H1 (cell line): ENCODE data around the gene TRABD2B. TPM values are rescaled to one million over a fixed set of nuclear protein-coding genes. Genes with fewer than 3 reads are reported as not detected.

ENCODE experiments used
- CTCF ChIA-PET: fragments of 300-600 bp; sonication (Branson Sonifier 250); formaldehyde crosslinking; loops from one replicate; lab custom pipeline; 2021; ENCODE audit not compliant: partially characterized antibody; lab: Charles Lee
- POLR2A ChIA-PET: fragments of 300-600 bp; sonication (Branson Sonifier 250); formaldehyde crosslinking; loops from one replicate; lab custom pipeline; 2021; ENCODE audit warnings: inconsistent platforms; ENCODE audit not compliant: partially characterized antibody; lab: Charles Lee
- DNase-seq, 2 experiments: peaks; one replicate each; pipeline versions ENCODE4 v3.0.0 to v3.0.0-alpha.2; 2010 to 2022; ENCODE audit warnings: low spot score in 2 of 2, low read depth in 1 of 2, mixed read lengths in 1 of 2
- FAIRE-seq: peaks from 2 replicates; lab custom pipeline; 2011; peaks lifted over from hg19 to GRCh38; lab: Jason Lieb, UNC
- H2AFZ ChIP-seq: 2 replicates; pipeline ENCODE4 v1.8.1; 2012; ENCODE audit warnings: low read length, inconsistent platforms
- H2AK5ac ChIP-seq: 2 replicates; pipeline ENCODE4 v1.6.1; 2013; ENCODE audit warnings: low read depth, low read length
- H2BK120ac ChIP-seq: replicated peaks from 2 replicates; pipeline ENCODE3; 2013; ENCODE audit warnings: low read depth, low read length, inconsistent platforms
- H2BK12ac ChIP-seq: 2 replicates; pipeline ENCODE4 v1.6.1; 2013; ENCODE audit warnings: low read depth, low read length
- H2BK15ac ChIP-seq: 2 replicates; pipeline ENCODE4 v1.6.1; 2013; ENCODE audit warnings: low read length
- H2BK20ac ChIP-seq: 2 replicates; pipeline ENCODE4 v1.6.1; 2013; ENCODE audit warnings: low read length
- H2BK5ac ChIP-seq: 2 replicates; pipeline ENCODE4 v1.6.1; 2013; ENCODE audit warnings: low read depth, low read length
- H3K14ac ChIP-seq: 2 replicates; pipeline ENCODE4 v1.6.1; 2013; ENCODE audit warnings: inconsistent platforms; ENCODE audit not compliant: insufficient read length
- H3K18ac ChIP-seq: 2 replicates; pipeline ENCODE4 v1.6.1; 2013; ENCODE audit warnings: low read length; ENCODE audit errors: extremely low read depth
- H3K23ac ChIP-seq: 2 replicates; pipeline ENCODE4 v1.6.1; 2013; ENCODE audit warnings: inconsistent platforms; ENCODE audit not compliant: insufficient read length
- H3K23me2 ChIP-seq: 2 replicates; pipeline ENCODE4 v1.6.1; 2013; ENCODE audit warnings: low read depth, low read length
- H3K27ac ChIP-seq: 2 replicates; pipeline ENCODE4 v1.6.1; 2011; ENCODE audit warnings: low read depth, low read length, inconsistent platforms
- H3K27me3 ChIP-seq, 4 experiments: replicated peaks in 1 of 4; 1 replicate in 1 of 4; 2 replicates in 3 of 4; pipeline versions ENCODE4 v1.6.1 to v1.8.1; 2011 to 2013; ENCODE audit warnings: low read length in 3 of 4, mild to moderate bottlenecking in 3 of 4, inconsistent platforms in 2 of 4, mixed read lengths in 2 of 4, moderate library complexity in 1 of 4; ENCODE audit not compliant: control insufficient read depth in 3 of 4, insufficient read depth in 3 of 4; ENCODE audit errors: extremely low read depth in 1 of 4
- H3K36me3 ChIP-seq, 4 experiments: 2 replicates each; pipeline versions ENCODE4 v1.6.1 to v1.8.1; 2011 to 2013; ENCODE audit warnings: mild to moderate bottlenecking in 4 of 4, low read length in 3 of 4, moderate library complexity in 2 of 4, control low read depth in 1 of 4, inconsistent platforms in 1 of 4; ENCODE audit not compliant: insufficient read depth in 4 of 4, control insufficient read depth in 2 of 4
- H3K4ac ChIP-seq: replicated peaks from 2 replicates; pipeline ENCODE3; 2013; ENCODE audit warnings: low read length, low read depth, mixed read lengths, inconsistent platforms; ENCODE audit not compliant: insufficient read length
- H3K4me1 ChIP-seq, 4 experiments: replicated peaks in 1 of 4; 1 replicate in 1 of 4; 2 replicates in 3 of 4; pipeline versions ENCODE4 v1.6.1 to v1.8.1; 2011 to 2013; ENCODE audit warnings: low read length in 3 of 4, inconsistent platforms in 2 of 4, mixed read lengths in 1 of 4; ENCODE audit not compliant: insufficient read depth in 4 of 4, control insufficient read depth in 3 of 4
- H3K4me2 ChIP-seq, 2 experiments: 2 replicates each; pipeline versions ENCODE4 v1.6.1 to v1.8.1; 2011 to 2013; ENCODE audit warnings: low read depth in 2 of 2, low read length in 2 of 2, control low read depth in 1 of 2, inconsistent platforms in 1 of 2, mild to moderate bottlenecking in 1 of 2; ENCODE audit not compliant: insufficient read depth in 1 of 2
- H3K4me3 ChIP-seq, 4 experiments: fragments of 200-600, 300-600 bp in 1 of 4; sonication (generic), shearing (Covaris generic), sonication (Bioruptor Twin) in 1 of 4; 2 replicates each; pipeline versions ENCODE4 v1.5.1 to v1.8.1; 2011 to 2016; ENCODE audit warnings: low read length in 4 of 4, low read depth in 3 of 4, control low read depth in 2 of 4, inconsistent platforms in 2 of 4, mild to moderate bottlenecking in 2 of 4, mixed read lengths in 1 of 4, moderate library complexity in 1 of 4; ENCODE audit not compliant: insufficient read depth in 2 of 4; ENCODE audit errors: extremely low read depth in 1 of 4
- H3K56ac ChIP-seq: replicated peaks from 2 replicates; pipeline ENCODE3; 2013; ENCODE audit warnings: low read depth, mild to moderate bottlenecking, mixed read lengths, low read length, inconsistent platforms; ENCODE audit not compliant: insufficient read length
- H3K79me1 ChIP-seq: 2 replicates; pipeline ENCODE4 v1.6.1; 2013; ENCODE audit warnings: low read depth, low read length, control low read depth
- H3K79me2 ChIP-seq, 2 experiments: 2 replicates each; pipeline versions ENCODE4 v1.6.1 to v1.8.1; 2012 to 2013; ENCODE audit warnings: low read length in 2 of 2, mild to moderate bottlenecking in 2 of 2, inconsistent platforms in 1 of 2; ENCODE audit not compliant: insufficient read depth in 2 of 2, control insufficient read depth in 1 of 2
- H3K9ac ChIP-seq, 4 experiments: replicated peaks in 1 of 4; 1 replicate in 1 of 4; 2 replicates in 3 of 4; pipeline versions ENCODE4 v1.6.1 to v1.8.1; 2011 to 2013; ENCODE audit warnings: low read depth in 3 of 4, low read length in 3 of 4, control low read depth in 2 of 4, mild to moderate bottlenecking in 2 of 4, moderate library complexity in 2 of 4, inconsistent platforms in 1 of 4; ENCODE audit errors: extremely low read depth in 1 of 4
- H3K9me3 ChIP-seq, 2 experiments: 2 replicates each; pipeline versions ENCODE4 v1.6.1 to v1.8.1; 2012 to 2013; ENCODE audit warnings: mild to moderate bottlenecking in 2 of 2, moderate library complexity in 2 of 2, control low read depth in 1 of 2, inconsistent platforms in 1 of 2, low read depth in 1 of 2, low read length in 1 of 2, mixed read lengths in 1 of 2; ENCODE audit not compliant: insufficient read depth in 2 of 2
- H4K20me1 ChIP-seq, 2 experiments: replicated peaks in 1 of 2; 2 replicates each; pipeline versions ENCODE3 to v1.8.1; 2011 to 2013; ENCODE audit warnings: inconsistent platforms in 2 of 2, low read length in 2 of 2, mild to moderate bottlenecking in 1 of 2; ENCODE audit not compliant: insufficient read depth in 2 of 2, control insufficient read depth in 1 of 2
- H4K5ac ChIP-seq: 2 replicates; pipeline ENCODE4 v1.6.1; 2013; ENCODE audit warnings: low read length, low read depth, mixed read lengths, inconsistent platforms; ENCODE audit not compliant: insufficient read length
- H4K8ac ChIP-seq: 2 replicates; pipeline ENCODE4 v1.8.0; 2013; ENCODE audit warnings: mild to moderate bottlenecking, moderate library complexity, low read length, inconsistent platforms; ENCODE audit not compliant: insufficient read depth; ENCODE audit errors: extremely low read depth
- H4K91ac ChIP-seq: replicated peaks from 2 replicates; pipeline ENCODE3; 2013; ENCODE audit warnings: low read length, mixed read lengths, inconsistent platforms; ENCODE audit not compliant: insufficient read length
- ATF2 ChIP-seq: IDR thresholded peaks from 2 replicates; pipeline ENCODE4 v1.6.1; 2012; ENCODE audit warnings: low read length, inconsistent platforms
- CHD1 ChIP-seq: IDR thresholded peaks from 2 replicates; pipeline ENCODE4 v1.6.1; 2012; ENCODE audit warnings: low read depth, low read length, improper control_type of control experiment
- EZH2 ChIP-seq: fragments of 200-600 bp; sonication (generic); IDR thresholded peaks from 2 replicates; pipeline ENCODE4 v1.7.1; 2012; ENCODE audit warnings: low read depth, mild to moderate bottlenecking, moderate library complexity, low read length, inconsistent platforms; ENCODE audit not compliant: severe bottlenecking
- NANOG ChIP-seq: IDR thresholded peaks from 2 replicates; pipeline ENCODE4 v1.6.1; 2011; ENCODE audit warnings: low read length, low read depth, mild to moderate bottlenecking, inconsistent platforms; ENCODE audit not compliant: insufficient read depth, poor library complexity, severe bottlenecking
- SIN3A ChIP-seq, 2 experiments: IDR thresholded peaks in 1 of 2; conservative IDR thresholded peaks in 1 of 2; 2 replicates each; pipeline ENCODE4 v1.6.1; 2011 to 2012; ENCODE audit warnings: low read length in 2 of 2, improper control_type of control experiment in 1 of 2, low read depth in 1 of 2, mild to moderate bottlenecking in 1 of 2
- WGBS, 2 experiments: shearing (Covaris generic) in 1 of 2; methylation state at CpG; one replicate each; pipeline versions ENCODE4 v1.1.6 to v1.1.7; 2013 to 2015; ENCODE audit warnings: low lambda C conversion rate in 2 of 2, mixed read lengths in 2 of 2, inconsistent platforms in 1 of 2, low coverage in 1 of 2, missing lambda C conversion rate in 1 of 2; ENCODE audit not compliant: insufficient replicate concordance in 2 of 2, insufficient coverage in 1 of 2, insufficient read length in 1 of 2; ENCODE audit errors: extremely low coverage in 1 of 2, missing lambda C conversion rate in 1 of 2; 5-methylcytosine and 5-hydroxymethylcytosine counted together
- polyA plus RNA-seq, 7 experiments: library from polyadenylated mRNA; depleted of rRNA in 3 of 7; stranded (reverse) in 5 of 7; unstranded in 2 of 7; fragments of >200 nt in 5 of 7; fragments of 200-250 nt in 2 of 7; gene quantifications; 1 replicate in 5 of 7; 2 replicates in 1 of 7; 4 replicates in 1 of 7; pipeline versions ENCODE4 v1.2.1 to v1.2.3, GENCODE V29; 2011 to 2013; ENCODE audit warnings: missing spikeins in 2 of 7, mixed read lengths in 2 of 7
- total RNA-seq: library from RNA; stranded (reverse); fragmentation: NEBNext Ultra II Directional; extraction: Animal tissue kit (Norgen Biotek cat#: 25700); gene quantifications from 2 replicates; pipeline ENCODE4 v1.2.1, GENCODE V29; 2021

Gene TRABD2B
- total and polyA plus RNA-seq, 2 of the 8 experiments (the other 6 are each of a cell fraction or from before 2014, with no cell fraction given) = 0.95 to 3.4 TPM

- Histone ChIP-seq H2BK15ac (no peak overlapping the region), H3K4me3 (no peak overlapping the region), H3K27ac (no peak overlapping the region), H3K27me3 (no peaks in the 10 kb centered on the region; a peak in 2 of 7 replicates), H3K14ac (no peak overlapping the region), H3K79me1 (no peaks in the 10 kb centered on the region), H2AK5ac (no peak overlapping the region), H2BK12ac (no peak overlapping the region), H3K4me2 (no peak overlapping the region), H4K8ac (no peak overlapping the region), H2BK20ac (no peak overlapping the region), H3K23ac (no peak overlapping the region), H2BK120ac (no peak overlapping the region), H2BK5ac (no peak overlapping the region), H3K4ac (no peak overlapping the region), H4K91ac (no peak overlapping the region), H3K23me2 (peaks cover 7% of the 10 kb centered on the region; the same call in 1 of the 2 replicates), H4K5ac (no peak overlapping the region), H3K18ac (no peak overlapping the region), H3K4me1 (peaks cover 0 to 3% (median 0%) of the 10 kb centered on the region in 4 experiments; a peak in 1 of 7 replicates), H3K56ac (no peak overlapping the region), H4K20me1 (peaks cover 0 to 8% of the 10 kb centered on the region in 2 experiments), H3K36me3 (no peaks in the 10 kb centered on the region), H3K79me2 (no peaks in the 10 kb centered on the region), H3K9ac (no peak overlapping the region), H2AFZ (no peak overlapping the region), H3K9me3 (no peaks in the 10 kb centered on the region)
- FAIRE-seq (no peak), DNase-seq (no peak)
- POLR2A ChIA-PET = interaction anchor here (0.7 kb wide), 1 partner anchor 130 kb away, joined by 5 read pairs; no protein-coding TSS in a partner anchor
- CTCF ChIA-PET = interaction anchor here (1.2 to 1.6 kb wide), 2 partner anchors 35 to 147 kb away, joined by 3 read pairs; no protein-coding TSS in a partner anchor
- WGBS, 2 experiments = 92% methylated on average over 5 of the region's 5 CpGs; no CpG with 5 or more reads in 1 of the 2 experiments
- TF ChIP-seq SIN3A (conservative IDR thresholded peaks at IDR 0.05 in 1 of 2, IDR thresholded peaks at IDR 0.05 in 1 of 2; ENCODE audit: low read depth in 1 of 2, low read length in 2 of 2) = no peak
- TF ChIP-seq CHD1 = no peak
- no peak for TF ChIP-seq NANOG
- TF ChIP-seq EZH2 = no peak
- TF ChIP-seq ATF2 = no peak
These were observed 59.5 kb downstream of the TRABD2B start for GRCh38 chr1:47937586-47938254.
